Prostate gland (tissue), 2 donors: Measurements from ENCODE around the gene CUX1. TPM values are rescaled to one million over a fixed set of nuclear protein-coding genes. Genes with fewer than 3 reads are reported as not detected.
"Not testable (repeated sequence)": the region's sequence is repeated elsewhere in the genome, so short reads cannot be mapped to it uniquely, and the experiment has no call there.

Experiments used
- DNase-seq: peaks from one replicate; pipeline ENCODE4 v3.0.0-alpha.2; 2019; ENCODE audit warnings: low spot score
- H3K27ac ChIP-seq, 2 donors: fragments of 200-600 bp; sonication (generic); 2 replicates each; pipeline ENCODE4 v1.5.1; 2017 to 2019
- H3K27me3 ChIP-seq: fragments of 200-600 bp; sonication (generic); replicated peaks from 2 replicates; pipeline ENCODE4 v1.5.1; 2019; ENCODE audit not compliant: insufficient read depth
- H3K36me3 ChIP-seq, 2 donors: fragments of 200-600 bp; sonication (generic); 1 replicate in 1 of 2; 2 replicates in 1 of 2; pipeline versions ENCODE4 v1.5.1 to v1.8.1; 2017 to 2019
- H3K4me1 ChIP-seq: fragments of 200-600 bp; sonication (generic); replicated peaks from 2 replicates; pipeline ENCODE4 v1.5.1; 2019
- H3K4me3 ChIP-seq, 2 donors: fragments of 200-600 bp; sonication (generic); 2 replicates each; pipeline ENCODE4 v1.5.1; 2017 to 2019
- H3K9me3 ChIP-seq: fragments of 200-600 bp; sonication (generic); 2 replicates; pipeline ENCODE4 v1.5.1; 2017
- CTCF ChIP-seq, 4 experiments: fragments of 200-600 bp in 2 of 4; fragments of 450-650 bp in 2 of 4; sonication (generic) in 2 of 4; IDR thresholded peaks; 1 replicate in 3 of 4; 2 replicates in 1 of 4; pipeline ENCODE4 v1.5.1; 2016 to 2019; ENCODE audit warnings: antibody characterized with exemption in 4 of 4, mild to moderate bottlenecking in 2 of 4, moderate library complexity in 2 of 4
- POLR2A ChIP-seq: fragments of 450-650 bp; IDR thresholded peaks from one replicate; pipeline ENCODE4 v1.6.1; 2016; ENCODE audit warnings: antibody characterized with exemption, mild to moderate bottlenecking
- POLR2AphosphoS5 ChIP-seq: sonication (generic); formaldehyde crosslinking; IDR thresholded peaks from one replicate; pipeline ENCODE4 v1.6.1; 2017; ENCODE audit warnings: antibody characterized with exemption
- WGBS: methylation state at CpG from one replicate; pipeline ENCODE4 v1.1.5; 2018; 5-methylcytosine and 5-hydroxymethylcytosine counted together
- intact Hi-C: fragments of 100-400 bp; cut with DNase I; formaldehyde crosslinking; loops from one replicate; pipeline ENCODE4 v1.14.2; 2022
- total RNA-seq, 2 donors: library from RNA; depleted of rRNA; stranded (reverse); fragments of >200 nt; gene quantifications; one replicate each; pipeline ENCODE4 v1.1.0, GENCODE V29; 2016

Gene CUX1
- total RNA-seq, 2 donors from 2014 or later: 96.3 to 99.2 TPM

GRCh38 chr7:102030696-102031095, 213.3 kb downstream of the CUX1 start:
- Histone ChIP-seq H3K4me1 (no peaks in the 10 kb centered on the region), H3K36me3 (no peaks in the 10 kb centered on the region), H3K9me3 (no peaks in the 10 kb centered on the region), H3K27ac (no peak overlapping the region), H3K27me3 (no peaks in the 10 kb centered on the region), H3K4me3 (no peak overlapping the region)
- DNase-seq: no peak
- 93% methylated on average over 8 of the region's 8 CpGs for WGBS
- intact Hi-C loops: no loop called here
- TF ChIP-seq POLR2AphosphoS5: no peak
- no peak for TF ChIP-seq POLR2A
- TF ChIP-seq CTCF (IDR thresholded peaks at IDR 0.05): no peak

DNA sequence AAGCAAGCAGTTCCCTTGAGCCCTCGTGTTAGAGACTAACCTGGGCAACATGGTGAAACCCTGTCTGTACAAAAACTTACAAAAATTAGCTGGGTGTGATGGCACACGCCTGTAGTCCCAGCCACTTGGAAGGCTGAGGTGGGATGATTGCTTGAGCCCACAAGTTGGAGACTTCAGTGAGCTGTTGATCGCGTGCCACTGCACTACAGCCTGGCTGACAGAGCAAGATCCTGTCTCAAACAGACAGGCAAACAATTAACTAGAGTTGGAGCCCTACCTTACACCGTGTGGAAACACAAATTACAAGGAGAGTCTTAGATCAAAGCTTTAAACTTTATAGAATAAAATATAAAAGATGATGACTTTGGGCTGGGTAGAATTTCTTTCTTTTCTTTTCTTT, 219.5 kb downstream of the CUX1 start:
- H3K27ac ChIP-seq: no peak overlapping the region
- no peaks in the 10 kb centered on the region for H3K4me1 ChIP-seq
- TF ChIP-seq POLR2A (no peak), CTCF (IDR thresholded peaks at IDR 0.05) (no peak), POLR2AphosphoS5 (no peak)
- no peak for DNase-seq
- no peaks in the 10 kb centered on the region for H3K9me3 ChIP-seq
- intact Hi-C loops: no loop called here
- no peaks in the 10 kb centered on the region for H3K27me3 ChIP-seq
- H3K36me3 ChIP-seq: no peaks in the 10 kb centered on the region
- 26% methylated on average over 5 of the region's 5 CpGs for WGBS
- H3K4me3 ChIP-seq: no peak overlapping the region

DNA sequence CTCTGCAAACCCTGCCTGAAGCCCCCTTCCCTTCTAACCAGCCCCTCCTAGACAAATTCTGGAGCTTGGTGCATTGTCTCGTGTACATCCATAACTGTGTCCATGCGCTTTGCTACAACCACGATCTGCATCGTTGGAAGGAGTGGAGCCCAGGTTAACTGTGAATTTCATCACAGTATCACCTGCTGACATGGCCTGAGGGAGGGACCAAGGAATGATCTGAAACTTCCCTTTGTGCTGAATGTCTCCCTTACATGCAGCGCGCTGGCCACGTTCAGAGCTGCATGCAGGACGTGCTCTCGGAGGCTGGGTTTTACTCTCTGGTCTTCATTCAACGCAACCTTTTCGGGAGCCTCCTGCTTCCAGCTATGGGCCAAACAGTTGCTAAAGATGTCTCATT, 222.3 kb downstream of the CUX1 start:
- TF ChIP-seq CTCF (IDR thresholded peaks at IDR 0.05) (no peak), POLR2AphosphoS5 (no peak), POLR2A (no peak)
- 98% methylated on average over 11 of the region's 11 CpGs for WGBS
- no peak for DNase-seq
- H3K4me1 ChIP-seq: no peaks in the 10 kb centered on the region
- H3K27me3 ChIP-seq: no peaks in the 10 kb centered on the region
- no peak overlapping the region for H3K27ac ChIP-seq
- intact Hi-C loops: no loop called here
- H3K36me3 ChIP-seq: no peaks in the 10 kb centered on the region
- H3K9me3 ChIP-seq: no peaks in the 10 kb centered on the region
- H3K4me3 ChIP-seq: no peak overlapping the region

GRCh38 chr7:102040569-102040968, 223.1 kb downstream of the CUX1 start:
- intact Hi-C loops: no loop called here
- 92% methylated on average over 11 of the region's 11 CpGs for WGBS

GRCh38 chr7:102042016-102042656, 224.7 kb downstream of the CUX1 start:
- intact Hi-C loops: no loop called here
- no peaks in the 10 kb centered on the region for H3K9me3 ChIP-seq
- H3K4me3 ChIP-seq: no peak overlapping the region
- DNase-seq: no peak
- H3K27me3 ChIP-seq: no peaks in the 10 kb centered on the region
- no peak for TF ChIP-seq CTCF (IDR thresholded peaks at IDR 0.05)
- no peak for TF ChIP-seq POLR2AphosphoS5
- no peak for TF ChIP-seq POLR2A
- no peaks in the 10 kb centered on the region for H3K4me1 ChIP-seq
- H3K27ac ChIP-seq: no peak overlapping the region
- H3K36me3 ChIP-seq: no peaks in the 10 kb centered on the region
- 81% methylated on average over 4 of the region's 4 CpGs for WGBS

More at GRCh38 chr7:102040569-102040968, 223.1 kb downstream of the CUX1 start:
- H3K4me3 ChIP-seq: no peak overlapping the region
- no peak for TF ChIP-seq POLR2AphosphoS5
- H3K27ac ChIP-seq: no peak overlapping the region
- H3K27me3 ChIP-seq: no peaks in the 10 kb centered on the region
- no peak for DNase-seq
- H3K9me3 ChIP-seq: no peaks in the 10 kb centered on the region
- no peaks in the 10 kb centered on the region for H3K36me3 ChIP-seq
- H3K4me1 ChIP-seq: no peaks in the 10 kb centered on the region

GRCh38 chr7:102042796-102043195, 225.4 kb downstream of the CUX1 start:
- H3K27me3 ChIP-seq, H3K4me1 ChIP-seq, H3K27ac ChIP-seq, DNase-seq, H3K36me3 ChIP-seq, H3K4me3 ChIP-seq, intact Hi-C loops, H3K9me3 ChIP-seq: not testable (repeated sequence)
- WGBS: 84% methylated on average over 9 of the region's 9 CpGs
